Upper lobe of left lung (tissue), 6 donors: ENCODE measurements around the gene NME7. TPM values are rescaled to one million over a fixed set of nuclear protein-coding genes. Genes with fewer than 3 reads are reported as not detected.

Experiments used
- ATAC-seq, 2 donors: fragments of 200-7000 bp; cut with Tn5 transposase; one replicate each; pipeline ENCODE4 v1.9.1; 2022; ENCODE audit warnings: mild to moderate bottlenecking in 2 of 2, moderate library complexity in 2 of 2; ENCODE audit not compliant: low FRiP score in 2 of 2
- DNase-seq, 2 donors: peaks; one replicate each; pipeline ENCODE4 v3.0.0-alpha.2; 2019 to 2020
- H3K27ac ChIP-seq, 4 donors: fragments of 200-600 bp; sonication (generic); one replicate each; pipeline ENCODE4 v1.5.1; 2016 to 2019
- H3K27me3 ChIP-seq, 4 donors: fragments of 200-600 bp; sonication (generic); one replicate each; pipeline ENCODE4 v1.5.1; 2017 to 2019
- H3K36me3 ChIP-seq, 4 donors: fragments of 200-600 bp; sonication (generic); one replicate each; pipeline ENCODE4 v1.5.1; 2016 to 2019
- H3K4me1 ChIP-seq, 4 donors: fragments of 200-600 bp; sonication (generic); one replicate each; pipeline ENCODE4 v1.5.1; 2018 to 2019
- H3K4me3 ChIP-seq, 4 donors: fragments of 200-600 bp; sonication (generic); one replicate each; pipeline ENCODE4 v1.5.1; 2017 to 2019; ENCODE audit warnings: mild to moderate bottlenecking in 2 of 4, moderate library complexity in 1 of 4
- H3K9me3 ChIP-seq, 4 donors: fragments of 200-600 bp; sonication (generic); one replicate each; pipeline ENCODE4 v1.5.1; 2018 to 2019
- CTCF ChIP-seq, 6 experiments: fragments of 450-650 bp in 4 of 6; fragments of 200-600 bp in 2 of 6; sonication (generic) in 2 of 6; IDR thresholded peaks; one replicate each; pipeline ENCODE4 v1.5.1; 2016 to 2019; ENCODE audit warnings: antibody characterized with exemption in 6 of 6
- EP300 ChIP-seq, 4 donors: sonication (generic); formaldehyde crosslinking; IDR thresholded peaks; one replicate each; pipeline ENCODE4 v1.5.1; 2017; ENCODE audit warnings: antibody characterized with exemption in 4 of 4, control low read depth in 2 of 4
- POLR2A ChIP-seq, 4 donors: fragments of 450-650 bp; IDR thresholded peaks; one replicate each; pipeline ENCODE4 v1.5.1; 2016 to 2017; ENCODE audit warnings: antibody characterized with exemption in 4 of 4, mild to moderate bottlenecking in 2 of 4
- POLR2AphosphoS5 ChIP-seq, 2 donors: sonication (generic); formaldehyde crosslinking; IDR thresholded peaks; one replicate each; pipeline ENCODE4 v1.5.1; 2017; ENCODE audit warnings: antibody characterized with exemption in 2 of 2
- WGBS, 2 donors: methylation state at CpG; one replicate each; pipeline ENCODE4 v1.1.5; 2017 to 2018; 5-methylcytosine and 5-hydroxymethylcytosine counted together
- total RNA-seq, 6 donors: library from RNA; depleted of rRNA in 4 of 6; stranded (reverse); fragments of >200 nt in 4 of 6; gene quantifications; one replicate each; pipeline versions ENCODE4 v1.1.0 to v1.2.1, GENCODE V29; 2016 to 2021
- donor health status: DM: no; HTN: no; CAD: no; lungs with moderate emphysema.
- donor health status: DM: no; HTN: yes; CAD: no; lungs with severe emphysema.

Gene NME7
- total RNA-seq, 6 donors from 2014 or later: 9.8 to 24.1 (median 12.1) TPM

GRCh38 chr1:169133228-169133576 lies 234.4 kb downstream of the NME7 start:
- TF ChIP-seq CTCF (IDR thresholded peaks at IDR 0.05) (no peak), POLR2AphosphoS5 (IDR thresholded peaks at IDR 0.05) (no peak), POLR2A (IDR thresholded peaks at IDR 0.05) (no peak), EP300 (IDR thresholded peaks at IDR 0.05) (no peak)
- Histone ChIP-seq H3K4me1 (no peaks in the 10 kb centered on the region), H3K27me3 (no peaks in the 10 kb centered on the region), H3K27ac (no peak overlapping the region), H3K36me3 (peaks cover 0 to 32% (median 5%) of the 10 kb centered on the region in 4 donors), H3K4me3 (no peak overlapping the region), H3K9me3 (no peaks in the 10 kb centered on the region)
- ATAC-seq (no peak), DNase-seq (no peak)
- WGBS, 2 donors: 71 to 78% methylated on average over 5 of the region's 5 CpGs

GRCh38 chr1:169132512-169133227 lies 234.9 kb downstream of the NME7 start:
- WGBS, 2 donors: 62 to 83% methylated on average over 4 of the region's 4 CpGs
- Histone ChIP-seq H3K9me3 (no peaks in the 10 kb centered on the region), H3K4me1 (no peaks in the 10 kb centered on the region), H3K27ac (no peak overlapping the region), H3K36me3 (peaks cover 0 to 37% (median 7%) of the 10 kb centered on the region in 4 donors), H3K4me3 (no peak overlapping the region), H3K27me3 (no peaks in the 10 kb centered on the region)
- DNase-seq (no peak), ATAC-seq (no peak)
- TF ChIP-seq EP300 (IDR thresholded peaks at IDR 0.05): no peak

GRCh38 chr1:169130683-169131082 lies 236.9 kb downstream of the NME7 start:
- peaks cover 0 to 57% (median 13%) of the 10 kb centered on the region in 4 donors for H3K36me3 ChIP-seq
- H3K9me3 ChIP-seq: no peaks in the 10 kb centered on the region
- no peak overlapping the region for H3K27ac ChIP-seq
- H3K4me3 ChIP-seq: no peak overlapping the region
- no peak for TF ChIP-seq POLR2AphosphoS5 (IDR thresholded peaks at IDR 0.05)
- TF ChIP-seq EP300 (IDR thresholded peaks at IDR 0.05): no peak
- TF ChIP-seq CTCF (IDR thresholded peaks at IDR 0.05): no peak
- TF ChIP-seq POLR2A (IDR thresholded peaks at IDR 0.05): no peak
- 88 to 94% methylated on average over 4 of the region's 4 CpGs for WGBS, 2 donors
- ATAC-seq (no peak), DNase-seq (no peak)
- H3K27me3 ChIP-seq: no peaks in the 10 kb centered on the region
- no peaks in the 10 kb centered on the region for H3K4me1 ChIP-seq

GRCh38 chr1:169129109-169129784 lies 238.3 kb downstream of the NME7 start:
- Histone ChIP-seq H3K4me1 (peaks cover 0 to 1% (median under 1%) of the 10 kb centered on the region in 4 donors), H3K27me3 (no peaks in the 10 kb centered on the region), H3K4me3 (no peak overlapping the region), H3K27ac (no peak overlapping the region), H3K36me3 (peaks cover 2 to 64% (median 17%) of the 10 kb centered on the region in 4 donors), H3K9me3 (no peaks in the 10 kb centered on the region)
- 74 to 85% methylated on average over 6 of the region's 6 CpGs for WGBS, 2 donors
- DNase-seq (no peak), ATAC-seq (no peak)
- TF ChIP-seq POLR2AphosphoS5 (IDR thresholded peaks at IDR 0.05) (no peak), POLR2A (IDR thresholded peaks at IDR 0.05) (no peak), EP300 (IDR thresholded peaks at IDR 0.05) (no peak), CTCF (IDR thresholded peaks at IDR 0.05) (no peak)

- H3K36me3 ChIP-seq: peaks cover 2 to 64% (median 17%) of the 10 kb centered on the region in 4 donors
- H3K27me3 ChIP-seq: no peaks in the 10 kb centered on the region
- H3K4me3 ChIP-seq: no peak overlapping the region
- no peaks in the 10 kb centered on the region for H3K9me3 ChIP-seq
- TF ChIP-seq EP300 (IDR thresholded peaks at IDR 0.05) (no peak), POLR2AphosphoS5 (IDR thresholded peaks at IDR 0.05) (no peak)
- H3K4me1 ChIP-seq: peaks cover 0 to 7% (median 3%) of the 10 kb centered on the region in 4 donors
- DNase-seq (no peak), ATAC-seq (no peak)
- no peak overlapping the region for H3K27ac ChIP-seq
- WGBS, 2 donors: 86 to 95% methylated on average over 2 of the region's 2 CpGs
Measured at GRCh38 chr1:169128562-169128961, 239.0 kb downstream of the NME7 start.
